ENCODE results near the gene ARMC2.
"Not testable (repeated sequence)": the region's sequence is repeated elsewhere in the genome, so short reads cannot be mapped to it uniquely, and the experiment has no call there.

The ARMC2 gene

DNA sequence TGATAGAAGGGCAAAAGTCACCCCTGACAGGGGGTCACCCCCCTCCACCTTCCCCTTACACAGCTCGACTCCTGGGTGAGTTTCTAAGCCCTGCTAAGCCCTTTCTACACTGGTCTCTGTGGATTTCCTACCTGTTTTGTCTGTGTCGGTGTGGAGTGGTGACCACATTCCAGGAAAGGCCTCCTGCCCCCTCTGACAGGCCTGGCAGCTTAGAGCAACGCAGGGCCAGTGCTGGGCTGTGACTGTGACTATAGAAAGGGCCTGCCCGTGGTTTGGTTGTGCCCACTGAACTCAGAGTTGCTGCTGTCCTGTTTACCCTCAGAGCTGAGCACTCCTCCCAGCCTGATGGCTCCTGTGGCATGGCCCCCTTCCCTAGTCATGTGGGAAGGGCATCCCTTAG, 109.0 kb downstream of the ARMC2 start:
- DNase-seq, result no peak

DNA sequence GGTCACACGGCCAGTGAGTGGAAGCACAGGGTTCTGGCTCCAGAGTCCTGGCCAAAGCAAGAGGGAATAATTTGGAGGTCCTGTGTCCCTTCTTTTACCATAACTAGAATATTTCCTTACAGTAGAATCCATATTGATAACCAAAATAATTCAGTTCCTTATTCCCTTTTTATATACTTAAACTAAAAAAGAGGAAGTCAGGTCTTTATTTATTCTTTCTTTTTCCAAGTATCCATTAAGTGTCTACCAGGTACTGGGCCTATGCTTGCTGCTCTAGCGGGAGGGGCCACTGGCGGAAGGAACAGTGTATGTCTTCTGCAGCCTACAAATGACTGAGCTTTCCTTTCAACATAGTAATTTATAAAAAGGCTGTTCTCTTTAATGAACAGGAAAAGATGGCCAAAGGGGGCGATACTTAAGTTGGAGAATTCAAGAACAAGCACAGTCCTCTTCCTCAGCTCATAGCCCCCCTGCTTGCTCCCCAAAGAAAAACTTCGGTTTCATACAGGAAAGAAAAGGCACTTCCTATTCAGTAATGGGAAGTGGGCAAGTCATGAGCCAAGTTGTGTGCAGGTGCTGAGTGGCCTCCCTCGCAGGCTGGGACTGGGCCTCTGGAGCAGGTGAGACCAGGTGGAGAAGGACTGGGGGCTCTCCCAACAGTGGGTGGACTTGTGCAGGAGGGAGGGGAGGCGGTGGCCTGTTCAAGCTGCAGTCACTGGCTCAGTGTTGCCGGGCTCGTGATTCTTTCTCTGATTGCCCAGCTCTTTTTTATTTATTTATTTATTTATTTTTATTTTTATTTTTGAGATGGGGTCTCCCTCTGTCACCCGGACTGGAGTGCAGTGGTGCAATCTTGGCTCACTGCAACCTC, 110.9 kb downstream of the ARMC2 start:
- DNase-seq, result no peak

DNA sequence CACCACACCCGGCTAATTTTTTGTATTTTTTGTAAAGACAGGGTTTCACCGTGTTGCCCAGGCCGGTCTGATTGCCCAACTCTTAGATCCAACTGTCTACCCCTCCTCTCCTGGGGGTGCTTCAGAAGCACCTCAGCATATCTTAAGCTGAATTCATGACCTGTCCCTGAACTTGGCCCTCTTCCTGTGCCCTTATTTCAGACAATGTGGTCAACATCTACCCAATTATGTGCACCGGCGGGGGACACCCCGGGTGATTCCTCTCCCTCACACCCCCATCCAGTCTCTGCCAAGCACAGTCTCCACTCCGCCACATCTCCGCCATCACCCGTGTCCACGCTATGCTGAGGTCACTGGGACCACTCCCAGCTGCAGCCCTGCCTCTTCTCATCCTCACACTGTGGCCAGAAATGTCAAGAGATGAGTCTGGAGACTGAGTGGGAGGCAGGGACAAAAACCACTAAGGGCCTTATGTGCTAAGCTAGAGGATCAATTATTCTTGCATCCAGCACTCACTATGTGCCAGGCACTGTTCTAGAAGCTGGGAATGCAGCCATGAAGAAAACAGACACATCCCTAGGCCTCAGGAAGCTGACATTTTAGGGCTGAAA, 111.9 kb downstream of the ARMC2 start:
- no peak for DNase-seq

DNA sequence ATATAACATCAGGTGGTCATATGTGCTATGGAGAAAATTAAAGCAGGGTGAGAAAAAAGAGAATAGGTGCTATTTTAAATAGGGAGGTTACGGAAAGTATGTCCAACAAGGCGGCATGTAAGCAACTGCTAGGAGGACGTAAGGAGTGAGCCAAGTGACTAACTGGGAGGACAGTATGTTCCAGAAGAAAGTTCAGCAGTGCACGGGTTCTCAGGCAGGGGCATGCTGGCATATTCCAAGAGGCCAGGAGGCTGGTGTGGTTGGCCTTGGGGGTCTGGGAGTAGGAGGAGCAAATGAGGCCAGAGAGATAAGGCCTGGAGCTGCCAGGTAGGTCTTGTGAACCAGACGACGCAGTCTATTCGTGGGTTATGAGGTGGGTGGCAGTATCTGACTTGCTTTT, 112.4 kb downstream of the ARMC2 start:
- DNase-seq, result no peak

DNA sequence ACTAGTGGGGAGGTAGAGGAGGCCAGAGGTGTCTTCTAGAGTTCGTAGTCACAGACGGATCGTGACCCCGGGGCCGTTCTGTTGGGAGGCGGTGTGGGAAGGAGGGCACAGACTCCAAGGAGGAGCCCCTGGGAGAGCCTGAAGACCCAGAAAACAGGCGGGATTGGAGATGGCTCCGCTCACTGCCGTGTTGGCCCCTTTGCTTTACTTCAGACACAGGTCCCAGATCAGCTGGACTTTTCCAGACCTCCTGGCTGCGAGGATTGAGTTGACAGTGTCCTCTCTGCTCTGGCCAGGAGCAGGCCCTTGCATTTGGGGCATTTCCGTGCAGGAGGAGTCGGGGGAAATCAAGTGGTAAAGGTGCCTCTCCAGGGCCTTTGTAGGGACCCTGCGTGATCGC, 112.9 kb downstream of the ARMC2 start:
- no peak for DNase-seq

DNA sequence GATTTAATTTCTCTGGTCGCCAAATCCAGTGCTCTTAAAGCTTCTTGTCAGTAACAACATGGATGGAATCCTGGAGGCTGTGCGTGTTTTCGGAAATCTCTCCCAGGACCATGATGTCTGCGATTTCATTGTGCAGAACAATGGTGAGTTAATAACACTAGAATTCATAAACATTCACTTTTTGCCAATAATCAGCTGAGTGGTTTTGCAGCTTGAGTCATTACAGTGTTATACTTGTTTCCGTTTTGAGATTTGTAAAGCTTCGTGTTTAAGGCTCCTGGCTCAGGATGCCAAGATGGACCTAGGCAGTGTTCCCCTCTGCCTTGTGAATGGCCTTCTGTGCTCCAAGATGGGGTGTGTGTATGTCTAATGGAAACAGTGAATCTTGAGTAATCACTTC, 113.8 kb downstream of the ARMC2 start:
- no peak for DNase-seq

GRCh38 chr6:108966251-108966650, 118.0 kb downstream of the ARMC2 start:
- no peak for DNase-seq

GRCh38 chr6:108966855-108967755, 118.9 kb downstream of the ARMC2 start:
- DNase-seq, result peak; percentile 75

- no peak for DNase-seq
These were observed 120.4 kb downstream of the ARMC2 start for GRCh38 chr6:108968325-108969316.

DNA sequence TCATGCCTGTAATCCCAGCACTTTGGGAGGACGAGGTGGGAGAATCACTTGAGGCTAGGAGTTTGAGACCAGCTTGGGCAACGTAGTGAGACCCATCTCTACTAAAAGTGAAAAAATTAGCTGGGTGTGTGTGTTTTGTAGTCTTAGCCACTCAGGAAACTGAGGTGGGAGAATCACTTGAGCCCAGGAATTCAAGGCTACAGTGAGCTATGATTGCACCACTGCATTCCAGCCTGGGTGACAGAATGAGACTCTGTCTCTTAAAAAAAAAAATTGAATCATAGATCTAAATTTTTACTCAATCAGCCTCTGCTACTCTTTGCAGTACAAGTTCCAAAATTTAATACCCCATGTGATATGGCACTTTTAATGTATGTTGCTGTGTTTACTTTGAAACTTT, 121.6 kb downstream of the ARMC2 start:
- DNase-seq, result no peak

DNA sequence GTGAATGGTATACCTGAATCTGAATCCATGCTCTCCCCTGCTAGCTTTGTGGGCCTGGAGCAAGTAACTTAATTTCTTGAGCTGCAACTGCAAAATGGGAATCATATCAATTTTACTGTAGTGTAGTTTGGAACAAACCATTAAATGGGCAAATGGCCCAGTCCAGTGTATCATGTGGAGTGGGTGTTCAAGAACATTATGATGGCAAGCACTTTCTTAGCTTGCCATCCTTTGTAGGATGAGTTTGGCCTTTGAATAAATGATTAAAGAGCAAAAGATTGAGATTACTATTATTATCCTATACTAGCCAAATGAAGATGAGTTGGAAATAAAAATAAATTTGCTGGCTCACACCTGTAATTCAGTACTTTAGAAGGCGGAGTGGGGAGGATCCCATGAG, 126.0 kb downstream of the ARMC2 start:
- no peak for DNase-seq

- DNase-seq, result not testable (repeated sequence)
These were observed 130.4 kb downstream of the ARMC2 start for GRCh38 chr6:108978638-108979037.

DNA sequence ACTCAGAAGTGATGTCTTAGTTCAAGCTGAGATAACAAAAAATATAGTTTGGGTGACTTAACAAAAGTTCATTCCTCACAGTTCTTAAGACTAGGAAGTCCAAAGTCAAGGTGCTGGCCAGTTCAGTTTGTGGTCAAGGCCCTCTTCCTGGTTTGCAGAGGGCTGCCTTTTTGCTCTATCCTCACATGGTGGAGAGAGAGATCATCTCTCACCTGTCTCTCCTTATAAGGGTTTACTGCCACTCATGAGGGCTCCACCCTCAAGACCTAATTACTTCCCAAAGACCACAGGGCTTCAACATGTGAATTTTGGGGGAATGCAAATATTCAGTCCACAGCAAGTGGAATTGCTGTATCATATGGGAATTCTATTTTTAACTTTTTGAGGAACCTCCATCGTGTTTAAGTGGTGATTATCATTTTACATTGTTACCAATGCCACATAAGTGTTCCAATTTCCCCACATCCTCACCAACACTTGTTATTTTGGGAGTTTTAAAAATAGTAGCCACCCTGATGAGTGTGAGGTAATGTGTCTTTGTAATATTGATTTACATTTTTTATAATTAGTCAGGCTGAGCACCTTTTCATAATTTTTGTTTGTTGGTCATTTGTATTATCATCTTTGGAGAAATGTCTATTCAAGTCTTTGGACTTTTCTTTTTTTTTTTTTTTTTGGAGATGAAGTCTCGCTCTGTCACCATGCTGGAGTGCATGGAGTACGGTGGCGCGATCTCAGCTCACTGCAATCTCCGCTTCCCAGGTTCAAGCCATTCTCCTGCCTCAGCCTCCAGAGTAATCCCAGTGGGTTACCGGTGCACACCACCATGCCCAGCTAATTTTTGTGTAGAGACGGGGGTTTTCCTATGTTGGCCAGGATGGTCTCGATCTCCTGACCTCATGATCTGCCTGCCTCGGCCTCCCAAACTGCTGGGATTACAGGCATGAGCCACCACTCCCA, 134.2 kb downstream of the ARMC2 start:
- no peak for DNase-seq

GRCh38 chr6:108983151-108983550, 134.9 kb downstream of the ARMC2 start:
- no peak for DNase-seq

GRCh38 chr6:108985301-108985700, 137.1 kb downstream of the ARMC2 start:
- no peak for DNase-seq

DNA sequence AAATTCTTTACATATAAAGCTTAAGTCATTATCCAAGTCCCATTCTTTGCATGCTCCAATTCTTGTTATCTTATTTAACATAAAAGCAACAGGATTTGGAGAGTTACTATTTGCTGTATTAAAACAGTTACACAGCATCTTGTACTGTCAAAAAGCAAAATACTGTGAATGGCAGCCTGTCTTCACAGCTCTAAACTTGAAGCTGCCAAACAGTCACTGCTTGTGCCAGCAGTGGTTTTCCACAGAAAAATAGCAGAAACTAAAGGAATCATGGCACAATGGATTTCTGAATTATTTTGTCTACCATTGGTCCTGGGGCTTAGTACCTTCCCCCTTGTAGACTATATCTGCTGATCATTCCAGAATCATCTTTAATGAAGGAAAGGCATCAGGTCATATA, 138.9 kb downstream of the ARMC2 start:
- DNase-seq, result no peak

DNA sequence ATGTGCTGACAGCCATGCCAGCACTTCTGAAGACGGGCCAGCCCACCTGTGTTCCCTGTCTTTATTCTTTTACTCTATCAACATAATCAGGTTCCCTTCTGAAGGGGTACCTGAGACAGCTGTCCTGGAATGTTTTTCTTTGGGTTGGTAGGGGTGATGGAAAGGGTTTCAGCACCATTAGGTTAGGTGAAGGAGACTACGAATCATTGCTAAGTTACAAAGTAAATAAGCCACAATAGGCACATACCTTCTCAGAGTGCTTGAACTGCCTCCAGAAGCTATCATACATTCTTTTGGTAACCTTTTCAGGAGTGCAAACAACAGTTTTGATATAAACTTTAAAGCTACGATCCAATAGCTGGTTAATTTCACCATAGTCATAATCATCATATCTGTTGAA, 140.1 kb downstream of the ARMC2 start:
- no peak for DNase-seq

DNA sequence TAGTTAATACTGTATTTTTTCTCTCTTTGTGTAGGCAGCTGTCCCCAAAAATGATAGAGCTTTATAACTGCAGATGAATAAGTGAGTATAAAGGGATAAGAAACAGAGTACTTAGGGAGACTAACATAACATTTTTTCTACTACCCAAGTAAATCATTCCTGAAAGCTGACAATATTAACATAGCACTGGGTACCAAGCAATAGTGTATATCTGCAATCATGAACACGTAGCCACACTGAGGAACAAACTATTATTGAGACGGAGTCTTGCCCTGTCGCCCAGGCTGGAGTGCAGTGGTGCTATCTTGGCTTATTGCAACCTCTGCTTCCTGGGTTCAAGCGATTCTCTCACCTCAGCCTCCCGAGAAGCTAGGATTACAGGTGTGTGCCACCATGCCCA, 140.5 kb downstream of the ARMC2 start:
- DNase-seq, result no peak

GRCh38 chr6:108989700-108990099, 141.5 kb downstream of the ARMC2 start:
- DNase-seq, result no peak

DNA sequence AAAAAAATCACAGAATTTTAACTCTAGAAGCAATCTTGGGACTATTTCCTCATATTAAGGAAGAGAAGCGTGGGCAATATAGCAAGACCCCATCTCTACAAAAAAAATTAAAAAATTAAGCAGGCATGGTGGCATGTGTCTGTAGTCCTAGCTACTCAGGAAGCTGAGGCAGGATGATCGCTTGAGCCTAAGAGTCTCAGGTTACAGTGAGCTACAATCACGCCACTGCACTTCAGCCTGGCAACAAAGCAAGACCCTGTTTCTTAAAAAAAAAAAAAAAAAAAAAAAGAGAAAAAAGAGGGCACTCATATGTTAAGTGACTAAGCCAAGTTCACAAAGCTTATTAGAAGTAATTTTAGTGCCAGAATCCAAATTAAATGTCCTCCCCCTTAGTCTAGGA, 145.7 kb downstream of the ARMC2 start:
- DNase-seq, result no peak

DNA sequence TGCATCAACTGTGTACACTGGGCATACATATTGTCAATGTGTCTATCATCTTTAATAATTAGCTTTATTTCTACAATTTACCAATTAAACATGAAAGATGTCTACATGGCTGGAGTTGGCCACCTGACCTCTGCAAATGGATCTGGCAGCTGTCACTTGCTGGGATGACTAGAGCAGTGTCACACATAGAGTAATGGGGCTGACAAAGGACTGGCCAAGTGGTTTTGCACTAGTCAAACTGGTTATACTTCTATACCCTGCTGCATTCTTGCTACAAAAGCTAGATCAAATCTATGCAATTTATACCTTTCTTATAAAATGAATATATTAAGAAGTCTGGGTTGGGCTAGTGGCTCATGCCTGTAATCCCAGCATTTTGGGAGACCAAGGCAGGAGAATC, 147.1 kb downstream of the ARMC2 start:
- no peak for DNase-seq

Data from CD4-positive, alpha-beta T cell treated with Interferon gamma for 1 hour (primary cell).